HG02885 (cell line): Measurements from ENCODE around the gene SIX6.

Experiments
- ATAC-seq: cut with Tn5 transposase; IDR thresholded peaks from one replicate; pipeline ENCODE4 v1.9.1; 2021; ENCODE audit warnings: mild to moderate bottlenecking; ENCODE audit not compliant: unreplicated experiment, poor library complexity

SIX6 gene

GRCh38 chr14:60512973-60513571 is 4.1 kb downstream of the SIX6 start:
- no peak for ATAC-seq

GRCh38 chr14:60514378-60514740 is 5.4 kb downstream of the SIX6 start:
- no peak for ATAC-seq

- ATAC-seq: peak; percentile 60
These were observed 6.0 kb downstream of the SIX6 start for GRCh38 chr14:60514741-60515491.

GRCh38 chr14:60515511-60516289 is 6.8 kb downstream of the SIX6 start:
- ATAC-seq: peak; percentile 27

GRCh38 chr14:60532442-60532841 is 23.5 kb downstream of the SIX6 start:
- ATAC-seq: no peak

GRCh38 chr14:60537663-60538062 is 28.7 kb downstream of the SIX6 start:
- ATAC-seq: no peak

- ATAC-seq: peak; percentile 89
These were observed 35.7 kb downstream of the SIX6 start for GRCh38 chr14:60544659-60545058.

GRCh38 chr14:60553808-60554207 is 44.9 kb downstream of the SIX6 start:
- ATAC-seq: no peak

- ATAC-seq: peak; percentile 90
These were observed 53.1 kb downstream of the SIX6 start for GRCh38 chr14:60561845-60562746.
